H1 (cell line): ENCODE results near the gene RPGRIP1. TPM values are rescaled to one million over a fixed set of nuclear protein-coding genes. Genes with fewer than 3 reads are reported as not detected.

Experiments used
- ASH2L ChIP-seq: fragments of 200-600, 300-600 bp; sonication (generic); IDR thresholded peaks from one replicate; pipeline ENCODE4 v1.7.1; 2017; ENCODE audit warnings: low read length
- CHD2 ChIP-seq: IDR thresholded peaks from 2 replicates; pipeline ENCODE4 v1.6.1; 2012; ENCODE audit warnings: low read length, improper control_type of control experiment
- FOSL1 ChIP-seq: IDR thresholded peaks from 2 replicates; pipeline ENCODE4 v1.6.1; 2011; ENCODE audit warnings: mild to moderate bottlenecking, low read depth, low read length, moderate library complexity; ENCODE audit not compliant: insufficient read depth
- HDAC2 ChIP-seq, 2 experiments: fragments of 300-600 bp in 1 of 2; sonication (generic) in 1 of 2; IDR thresholded peaks; 2 replicates each; pipeline ENCODE4 v1.6.1; 2011 to 2012; ENCODE audit warnings: low read depth in 2 of 2, low read length in 2 of 2, mild to moderate bottlenecking in 2 of 2, moderate library complexity in 2 of 2, borderline replicate concordance in 1 of 2, inconsistent platforms in 1 of 2
- POLR2AphosphoS5 ChIP-seq: IDR thresholded peaks from 2 replicates; pipeline ENCODE4 v1.6.1; 2011; ENCODE audit warnings: low read depth, low read length
- SIN3A ChIP-seq, 2 experiments: IDR thresholded peaks in 1 of 2; conservative IDR thresholded peaks in 1 of 2; 2 replicates each; pipeline ENCODE4 v1.6.1; 2011 to 2012; ENCODE audit warnings: low read length in 2 of 2, improper control_type of control experiment in 1 of 2, low read depth in 1 of 2, mild to moderate bottlenecking in 1 of 2
- TCF12 ChIP-seq: IDR thresholded peaks from 2 replicates; pipeline ENCODE4 v1.6.1; 2011; ENCODE audit warnings: low read depth, mild to moderate bottlenecking, low read length
- YY1 ChIP-seq: IDR thresholded peaks from 2 replicates; pipeline ENCODE4 v1.6.1; 2011; ENCODE audit warnings: low read depth, mild to moderate bottlenecking, low read length
- polyA plus RNA-seq, 7 experiments: library from polyadenylated mRNA; depleted of rRNA in 3 of 7; stranded (reverse) in 5 of 7; unstranded in 2 of 7; fragments of >200 nt in 5 of 7; fragments of 200-250 nt in 2 of 7; gene quantifications; 1 replicate in 5 of 7; 2 replicates in 1 of 7; 4 replicates in 1 of 7; pipeline versions ENCODE4 v1.2.1 to v1.2.3, GENCODE V29; 2011 to 2013; ENCODE audit warnings: missing spikeins in 2 of 7, mixed read lengths in 2 of 7
- total RNA-seq: library from RNA; stranded (reverse); fragmentation: NEBNext Ultra II Directional; extraction: Animal tissue kit (Norgen Biotek cat#: 25700); gene quantifications from 2 replicates; pipeline ENCODE4 v1.2.1, GENCODE V29; 2021

RPGRIP1 gene
- total and polyA plus RNA-seq, 2 of the 8 experiments (the other 6 are each of a cell fraction or from before 2014, with no cell fraction given) = 0.36 to 0.65 TPM

DNA sequence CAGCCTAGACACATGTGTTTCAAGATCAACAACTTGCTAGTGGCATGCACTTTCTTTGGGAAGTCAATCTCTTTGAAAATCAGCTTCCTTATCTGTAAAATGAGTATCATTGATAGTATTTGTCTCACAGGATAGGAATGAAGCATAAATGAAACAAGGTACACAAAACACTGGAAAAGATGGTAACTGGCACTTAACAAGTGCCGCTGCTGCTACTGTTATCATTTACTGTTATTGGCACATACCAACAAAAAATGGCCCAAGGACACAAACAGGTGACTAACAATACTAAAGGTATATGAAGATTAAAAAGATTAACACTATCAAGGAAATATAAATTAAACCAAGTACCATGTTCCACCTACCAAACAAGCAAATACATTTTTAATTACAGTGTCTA is 31.5 kb upstream of the RPGRIP1 start (continued):
- no peak for TF ChIP-seq CHD2
- no peak for TF ChIP-seq TCF12
- TF ChIP-seq POLR2AphosphoS5 = no peak
- TF ChIP-seq FOSL1 = no peak
- TF ChIP-seq HDAC2 (IDR thresholded peaks at IDR 0.05; ENCODE audit: borderline replicate concordance in 1 of 2, low read depth in 2 of 2, low read length in 2 of 2) = no peak
- no peak for TF ChIP-seq ASH2L
- no peak for TF ChIP-seq SIN3A (conservative IDR thresholded peaks at IDR 0.05 in 1 of 2, IDR thresholded peaks at IDR 0.05 in 1 of 2; ENCODE audit: low read depth in 1 of 2, low read length in 2 of 2)
- no peak for TF ChIP-seq YY1
